NCI-H82 (cell line): ENCODE measurements around the gene OPN5.

Source experiments
- DNase-seq: peaks from one replicate; lab custom pipeline; 2025; lab: John Stamatoyannopoulos, UW

Gene OPN5

DNA sequence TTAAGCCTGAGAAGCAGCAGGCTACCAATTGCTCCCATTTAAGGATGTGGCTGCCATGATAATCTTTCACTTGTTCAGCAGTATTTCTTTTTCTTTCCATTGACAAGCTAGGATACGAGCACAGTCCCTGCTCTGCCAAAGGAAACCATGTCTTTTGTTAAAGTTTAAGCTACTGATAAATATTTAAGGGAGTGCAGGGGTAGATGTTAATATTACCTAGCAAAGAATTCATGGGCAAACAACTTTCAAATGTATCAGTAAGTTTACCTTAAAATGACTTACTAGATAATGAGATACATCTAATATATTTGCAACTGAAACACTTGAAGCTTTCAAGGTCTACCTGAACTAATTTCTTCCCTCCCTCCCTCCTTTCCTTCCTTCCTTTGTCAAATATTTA is 77.3 kb downstream of the OPN5 start:
- DNase-seq = no peak

DNA sequence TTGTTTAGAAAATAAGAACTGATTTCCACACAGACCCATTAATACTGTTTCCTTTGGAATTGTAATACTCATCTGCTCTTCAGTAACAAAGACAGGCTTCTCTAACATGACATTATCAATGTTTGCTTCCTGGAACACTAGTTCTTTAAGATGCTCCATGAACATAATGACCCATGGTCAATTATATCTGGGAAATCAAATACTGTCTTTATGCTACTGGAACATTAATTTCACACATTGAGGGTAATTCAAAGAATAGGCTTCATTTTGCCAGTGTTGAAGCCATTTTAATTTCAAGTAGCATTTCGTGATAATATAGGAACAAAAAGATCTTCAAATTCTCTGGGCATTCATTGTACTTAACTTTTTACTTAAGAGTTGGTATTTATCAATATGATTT is 80.9 kb downstream of the OPN5 start:
- DNase-seq = no peak

DNA sequence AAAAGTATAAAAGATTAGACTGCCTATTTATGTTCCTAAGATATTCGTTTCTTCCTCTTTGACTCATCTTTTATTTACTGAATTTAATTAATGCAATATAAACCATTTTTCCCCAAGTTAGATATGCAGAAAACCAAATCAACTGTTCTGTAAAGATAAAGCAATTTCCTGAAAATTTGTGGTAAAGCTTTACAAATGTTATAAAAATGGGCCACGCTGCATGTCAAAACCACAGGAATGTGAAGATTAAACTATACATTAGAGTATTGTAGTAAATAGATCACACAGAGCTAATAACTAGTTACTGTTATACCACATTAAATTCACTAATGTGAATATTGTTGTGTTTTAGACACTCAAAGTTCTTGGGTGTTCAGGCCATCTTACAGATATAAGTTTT is 83.4 kb downstream of the OPN5 start:
- DNase-seq = no peak

DNA sequence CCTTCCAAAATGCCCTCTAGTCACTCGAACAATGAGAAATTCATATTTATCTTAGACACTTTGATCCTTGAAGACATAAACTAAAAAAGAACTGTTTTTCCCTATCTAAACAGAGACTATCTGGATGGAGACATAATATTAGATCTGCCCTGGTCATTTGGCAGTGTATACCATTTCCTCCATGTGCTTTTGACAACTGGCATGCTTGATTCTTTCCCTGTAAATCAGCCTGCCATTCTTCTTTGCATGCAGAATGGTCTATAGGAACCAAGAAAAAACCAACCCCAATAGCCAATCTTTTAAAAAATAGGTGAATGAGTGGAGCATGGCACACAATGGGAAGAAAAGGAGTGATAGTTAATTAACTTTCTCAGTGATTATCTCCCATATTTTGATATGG is 93.8 kb downstream of the OPN5 start:
- DNase-seq = no peak
